Measurements from ENCODE around the gene PPIL6. TPM values are rescaled to one million over a fixed set of nuclear protein-coding genes. Genes with fewer than 3 reads are reported as not detected.
A peak's percentile ranks its signal among the peaks of the same experiment; 100 is the strongest.

The PPIL6 gene
- total RNA-seq, 4 donors from 2014 or later = 2.2 to 9.2 (median 5.5) TPM

GRCh38 chr6:109483735-109484057 is 43.3 kb upstream of the PPIL6 start:
- Histone ChIP-seq H3K27me3 (no peaks in the 10 kb centered on the region), H3K9me3 (no peaks in the 10 kb centered on the region), H3K4me1 (peaks cover 33 to 47% (median 45%) of the 10 kb centered on the region in 4 donors), H3K27ac (replicated peaks in 1 of 4) (peak overlapping the region; percentile 81 to 89 (median 86)), H3K36me3 (peaks cover 0 to 17% (median 8%) of the 10 kb centered on the region in 4 donors), H3K4me3 (peak overlapping the region; percentile 71 to 98 (median 92))
- no peak for DNase-seq (ENCODE audit: extremely low spot score)
- TF ChIP-seq EP300 (IDR thresholded peaks at IDR 0.05) (no peak), POLR2A (IDR thresholded peaks at IDR 0.05; ENCODE audit: low read depth) (no peak), CTCF (IDR thresholded peaks at IDR 0.05) (no peak), POLR2AphosphoS5 (IDR thresholded peaks at IDR 0.05) (no peak)
- intact Hi-C loops (cut with DNase I) = loop anchor here (5.0 kb wide), 2 partner anchors 41 to 101 kb away; partner anchors contain the start of genes CD164, PPIL6 and SMPD2
- 3% methylated on average over 6 of the region's 6 CpGs for WGBS

- 2% methylated on average over 27 of the region's 97 CpGs for WGBS
- Histone ChIP-seq H3K9me3 (no peaks in the 10 kb centered on the region), H3K27me3 (no peaks in the 10 kb centered on the region), H3K27ac (replicated peaks in 1 of 4) (peak within 1 kb of the TSS; percentile 81 to 89 (median 86)), H3K36me3 (peaks cover 0 to 20% (median 10%) of the 10 kb centered on the region in 4 donors), H3K4me3 (peak within 1 kb of the TSS; percentile 71 to 98 (median 92)), H3K4me1 (peaks cover 36 to 53% (median 51%) of the 10 kb centered on the region in 4 donors)
- DNase-seq (ENCODE audit: extremely low spot score) = peak; percentile 96
- intact Hi-C loops (cut with DNase I) = loop anchor here (5.0 kb wide), 2 partner anchors 41 to 101 kb away; partner anchors contain the start of genes CD164, PPIL6 and SMPD2
- TF ChIP-seq EP300 (IDR thresholded peaks at IDR 0.05) = no peak
- peak; percentile 80 to 84 for TF ChIP-seq POLR2AphosphoS5 (IDR thresholded peaks at IDR 0.05)
- peak in 1 of 3 experiments; percentile 7 for TF ChIP-seq CTCF (IDR thresholded peaks at IDR 0.05)
- TF ChIP-seq POLR2A (IDR thresholded peaks at IDR 0.05; ENCODE audit: low read depth) = peak; percentile 62
Measured at GRCh38 chr6:109482905-109483734, 42.7 kb upstream of the PPIL6 start, which contains the start of gene ZBTB24. ZBTB24 (minus strand) TSS chr6:109483219; CDS start chr6:109482026, 1,193 bp downstream.

GRCh38 chr6:109480993-109481480 is 40.6 kb upstream of the PPIL6 start:
- 95% methylated on average over 7 of the region's 7 CpGs for WGBS
- intact Hi-C loops (cut with DNase I) = loop anchor here (5.0 kb wide), 2 partner anchors 39 to 99 kb away; partner anchors contain the start of genes CD164, PPIL6 and SMPD2
- Histone ChIP-seq H3K4me1 (peaks cover 36 to 69% (median 64%) of the 10 kb centered on the region in 4 donors), H3K27ac (replicated peaks in 1 of 4) (no peak overlapping the region), H3K9me3 (no peaks in the 10 kb centered on the region), H3K27me3 (no peaks in the 10 kb centered on the region), H3K4me3 (peak overlapping the region in 1 of 4 donors; percentile 98), H3K36me3 (peaks cover 0 to 37% (median 15%) of the 10 kb centered on the region in 4 donors)
- DNase-seq (ENCODE audit: extremely low spot score) = no peak
- TF ChIP-seq POLR2AphosphoS5 (IDR thresholded peaks at IDR 0.05) = no peak
- no peak for TF ChIP-seq EP300 (IDR thresholded peaks at IDR 0.05)
- TF ChIP-seq POLR2A (IDR thresholded peaks at IDR 0.05; ENCODE audit: low read depth) = no peak
- no peak for TF ChIP-seq CTCF (IDR thresholded peaks at IDR 0.05)

GRCh38 chr6:109478841-109479624 is 38.6 kb upstream of the PPIL6 start:
- H3K9me3 ChIP-seq = no peaks in the 10 kb centered on the region
- no peak overlapping the region for H3K27ac ChIP-seq (replicated peaks in 1 of 4)
- WGBS = 77% methylated on average over 5 of the region's 5 CpGs
- H3K4me3 ChIP-seq = peak overlapping the region in 3 of 4 donors; percentile 2 to 18 (median 15)
- H3K4me1 ChIP-seq = peaks cover 36 to 68% (median 66%) of the 10 kb centered on the region in 4 donors
- peaks cover 11 to 57% (median 34%) of the 10 kb centered on the region in 4 donors for H3K36me3 ChIP-seq
- intact Hi-C loops (cut with DNase I) = no loop called here
- TF ChIP-seq CTCF (IDR thresholded peaks at IDR 0.05) (no peak), POLR2A (IDR thresholded peaks at IDR 0.05; ENCODE audit: low read depth) (no peak), EP300 (IDR thresholded peaks at IDR 0.05) (no peak), POLR2AphosphoS5 (IDR thresholded peaks at IDR 0.05) (no peak)
- no peak for DNase-seq (ENCODE audit: extremely low spot score)
- no peaks in the 10 kb centered on the region for H3K27me3 ChIP-seq

Data from esophagus muscularis mucosa (tissue), 4 donors.